ENCODE data around the gene FBLN7.
"Not testable (repeated sequence)": the region's sequence is repeated elsewhere in the genome, so short reads cannot be mapped to it uniquely, and the experiment has no call there.

FBLN7 gene, protein sequence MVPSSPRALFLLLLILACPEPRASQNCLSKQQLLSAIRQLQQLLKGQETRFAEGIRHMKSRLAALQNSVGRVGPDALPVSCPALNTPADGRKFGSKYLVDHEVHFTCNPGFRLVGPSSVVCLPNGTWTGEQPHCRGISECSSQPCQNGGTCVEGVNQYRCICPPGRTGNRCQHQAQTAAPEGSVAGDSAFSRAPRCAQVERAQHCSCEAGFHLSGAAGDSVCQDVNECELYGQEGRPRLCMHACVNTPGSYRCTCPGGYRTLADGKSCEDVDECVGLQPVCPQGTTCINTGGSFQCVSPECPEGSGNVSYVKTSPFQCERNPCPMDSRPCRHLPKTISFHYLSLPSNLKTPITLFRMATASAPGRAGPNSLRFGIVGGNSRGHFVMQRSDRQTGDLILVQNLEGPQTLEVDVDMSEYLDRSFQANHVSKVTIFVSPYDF

DNA sequence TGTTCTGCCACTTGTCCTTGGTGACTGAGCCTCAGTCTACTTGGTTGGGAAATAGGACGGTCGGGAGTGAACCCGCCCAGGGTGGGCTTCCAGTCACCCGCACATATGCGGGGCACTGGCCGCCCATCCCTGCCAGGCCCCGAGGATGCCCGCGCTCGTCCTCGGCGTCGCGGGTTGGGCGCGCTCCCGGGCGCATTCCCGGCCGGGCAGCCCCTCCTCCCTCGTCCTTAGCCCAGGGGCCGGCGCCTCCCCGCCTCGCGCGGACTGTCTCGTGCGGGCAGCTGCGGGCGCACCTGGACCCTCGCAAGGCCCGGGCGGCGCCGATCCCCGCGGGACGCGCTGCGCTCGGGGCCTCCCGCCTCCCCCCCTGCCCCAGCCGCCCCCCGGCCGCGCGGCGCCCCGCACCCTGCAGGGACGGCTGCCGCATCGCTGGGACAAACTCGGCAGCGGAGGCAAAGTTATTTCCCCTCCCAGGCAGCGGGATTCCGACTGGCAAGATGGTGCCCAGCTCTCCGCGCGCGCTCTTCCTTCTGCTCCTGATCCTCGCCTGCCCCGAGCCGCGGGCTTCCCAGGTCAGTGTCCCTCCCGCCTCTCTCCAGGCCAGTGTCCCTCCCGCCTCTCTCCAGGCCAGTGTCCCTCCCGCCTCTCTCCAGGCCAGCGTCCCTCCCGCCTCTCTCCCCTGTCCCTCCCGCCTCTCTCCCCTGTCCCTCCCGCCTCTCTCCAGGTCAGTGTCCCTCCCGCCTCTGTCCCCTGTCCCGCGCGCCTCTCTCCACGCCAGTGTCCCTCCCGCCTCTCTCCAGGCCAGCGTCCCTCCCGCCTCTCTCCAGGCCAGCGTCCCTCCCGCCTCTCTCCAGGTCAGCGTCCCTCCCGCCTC lies at the start of gene FBLN7:
Gene FBLN7, plus strand, starts transcription at position 227 of the 874 bp plus-strand sequence. Its CDS starts 271 bp downstream, at position 498.
- intact Hi-C loops (cut with DNase I): no loop called here
- DNase-seq: peak in 1 of 42 donors; percentile 41

DNA sequence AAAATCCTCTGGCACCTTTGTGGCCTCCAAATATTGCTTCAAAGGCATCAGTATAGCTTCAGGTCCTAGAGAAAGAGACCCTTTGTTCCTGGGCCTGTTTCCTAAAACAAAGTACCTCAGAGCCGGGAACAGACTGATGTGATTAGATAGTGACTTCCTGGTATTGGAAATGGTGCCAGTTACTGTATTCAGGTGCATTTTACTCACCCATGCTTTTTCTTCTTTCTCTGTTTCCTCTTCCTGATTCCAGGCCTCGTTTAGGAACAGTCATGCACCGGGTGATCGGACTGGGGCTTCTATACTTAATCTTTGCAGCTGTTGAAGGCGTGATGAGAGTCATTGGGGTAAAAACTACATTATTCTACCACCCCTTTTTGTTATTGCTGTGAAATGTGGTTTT lies 48.8 kb upstream of the FBLN7 start:
- intact Hi-C loops (cut with DNase I): no loop called here
- DNase-seq: no peak

DNA sequence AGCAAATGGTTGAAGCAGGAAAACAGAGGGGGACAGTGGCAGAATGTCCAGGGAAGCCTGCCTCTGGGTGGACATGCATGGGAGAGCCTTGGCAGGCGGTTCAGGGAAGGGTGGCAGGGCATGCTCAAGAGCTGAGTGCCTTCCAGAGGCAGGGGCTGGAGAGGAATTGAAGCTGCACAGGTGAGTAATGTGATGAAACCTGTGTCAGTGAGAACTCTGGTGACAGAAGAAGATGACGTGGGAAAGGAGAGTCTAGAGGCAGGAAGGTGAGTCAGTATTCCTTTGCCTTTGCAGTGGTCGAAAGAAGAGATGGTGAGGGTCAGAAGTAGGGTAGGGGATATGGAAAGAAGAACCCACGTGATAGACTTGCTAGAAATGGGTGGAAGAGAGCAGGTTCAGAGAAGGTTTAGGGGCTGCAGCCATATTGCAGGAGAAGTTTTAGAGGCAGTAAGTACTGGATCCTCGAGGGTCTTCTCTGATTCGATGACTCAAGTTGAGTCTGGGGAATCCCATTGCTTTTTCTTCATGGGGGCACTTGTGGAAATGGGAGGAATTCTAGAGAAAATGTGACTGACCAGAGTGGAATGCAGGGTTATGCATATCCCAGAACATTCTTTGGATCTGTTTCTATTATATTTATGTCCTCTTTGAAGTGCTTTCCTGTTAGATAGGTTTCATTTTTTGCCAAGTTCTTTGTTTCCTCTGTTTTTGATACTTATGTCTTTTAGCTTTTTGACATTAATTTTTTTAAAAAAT lies 45.7 kb upstream of the FBLN7 start:
- DNase-seq: no peak
- intact Hi-C loops (cut with DNase I): no loop called here

DNA sequence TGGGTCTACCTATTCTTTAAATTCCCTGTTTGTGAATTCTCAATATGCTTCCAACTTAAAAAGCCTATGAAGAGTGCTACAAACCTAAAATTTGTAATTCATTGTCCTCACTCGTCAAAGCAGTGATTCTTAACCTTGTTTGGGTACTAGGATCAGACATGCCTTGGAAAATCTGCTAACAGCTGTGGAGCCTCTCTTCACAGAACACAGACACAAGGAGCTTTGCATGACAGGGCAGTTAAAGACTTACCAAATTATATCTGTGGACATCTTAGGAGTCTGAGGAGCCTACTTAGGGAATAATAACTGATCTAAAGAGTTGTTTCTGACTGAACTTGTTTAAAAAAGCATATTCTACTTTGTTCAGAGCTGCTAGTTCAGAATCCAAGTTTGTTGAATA lies 45.0 kb upstream of the FBLN7 start:
- intact Hi-C loops (cut with DNase I): no loop called here
- DNase-seq: no peak

DNA sequence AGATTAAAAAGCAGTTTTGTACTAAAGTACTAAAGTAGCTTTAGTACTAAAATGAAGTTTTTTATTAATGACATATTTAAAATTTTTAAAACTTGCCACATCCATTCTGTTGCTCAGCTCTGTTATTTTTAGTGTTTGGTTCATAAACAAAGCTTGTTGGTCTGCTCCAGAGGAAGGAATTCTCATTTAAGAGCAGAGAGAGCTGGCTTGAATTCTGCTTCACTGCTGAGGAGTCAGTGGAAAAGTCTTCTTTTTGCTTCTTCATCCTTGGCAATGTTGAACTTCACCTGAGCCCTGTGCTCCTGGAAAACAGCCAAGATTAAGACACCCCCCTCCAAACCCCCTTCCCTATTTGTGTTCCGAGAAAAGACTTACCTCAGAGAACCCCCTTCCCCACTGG lies 42.5 kb upstream of the FBLN7 start:
- no peak for DNase-seq
- intact Hi-C loops (cut with DNase I): no loop called here

DNA sequence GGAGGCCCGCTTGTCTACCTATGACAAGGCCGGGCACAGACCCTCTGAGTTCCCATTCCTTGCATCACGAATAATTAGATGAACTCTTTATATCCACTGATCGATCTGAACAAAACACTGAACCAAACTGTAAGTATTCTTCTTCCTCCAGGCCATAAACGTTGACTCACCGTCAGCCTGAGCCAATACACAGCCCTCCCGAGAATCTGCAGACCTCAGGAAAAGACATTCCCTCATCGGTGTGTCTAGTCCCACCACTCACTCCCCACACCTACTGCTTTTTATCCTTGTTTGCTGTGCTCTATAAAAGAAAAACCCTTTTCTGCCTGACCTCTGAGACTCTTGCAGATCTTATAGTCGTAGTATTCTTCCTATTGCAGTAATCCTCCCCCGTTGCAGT lies 42.1 kb upstream of the FBLN7 start:
- DNase-seq: no peak
- intact Hi-C loops (cut with DNase I): no loop called here

DNA sequence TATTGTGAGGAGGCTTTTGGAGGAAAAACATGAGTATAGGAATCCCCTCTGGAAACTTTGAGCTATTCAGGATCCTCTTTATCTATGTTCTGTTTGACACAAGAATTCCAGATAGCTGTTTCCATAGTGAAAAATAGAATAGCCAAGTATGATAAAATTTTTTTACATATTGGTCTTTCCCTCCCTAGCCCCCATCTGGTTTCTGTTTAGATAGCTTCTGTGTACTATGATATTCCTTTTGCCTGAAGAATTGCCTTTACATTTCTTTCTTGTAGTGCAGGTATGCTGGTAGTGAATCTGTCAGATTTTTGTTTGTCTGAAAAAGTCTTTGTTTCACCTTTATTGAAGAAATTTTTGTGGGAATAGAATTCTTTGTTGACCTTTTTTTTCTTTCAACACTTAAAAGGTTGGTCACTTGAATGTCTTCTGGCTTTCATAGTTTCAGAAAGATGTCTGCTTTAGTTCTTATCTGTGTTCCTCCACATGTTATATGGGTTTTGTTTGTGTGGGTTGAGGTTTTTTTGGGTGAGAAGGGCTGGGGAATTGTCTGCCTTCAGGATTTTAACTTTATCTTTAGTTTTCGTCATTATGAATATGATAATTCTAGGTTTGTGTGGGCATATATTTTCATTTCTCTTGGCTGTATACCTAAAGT lies 29.9 kb upstream of the FBLN7 start:
- intact Hi-C loops (cut with DNase I): no loop called here
- no peak for DNase-seq

DNA sequence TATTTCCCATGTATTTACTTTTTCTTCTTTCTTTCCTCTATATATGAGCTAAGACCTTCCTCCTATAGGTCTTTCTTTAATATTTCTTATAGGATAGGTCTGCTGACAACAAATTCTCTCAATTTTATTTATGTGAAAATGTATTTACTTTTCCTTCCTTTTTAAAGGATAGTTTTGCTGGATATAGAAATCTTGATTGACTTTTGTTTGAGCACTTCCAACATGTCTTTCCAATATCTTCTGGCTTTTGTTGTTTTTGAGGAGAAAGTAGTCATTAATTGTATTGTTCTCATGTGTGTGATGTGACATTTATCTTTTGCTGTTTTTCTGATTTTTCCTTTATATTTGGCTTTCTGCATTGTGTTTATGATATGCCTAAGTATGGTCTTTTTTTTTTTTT lies 28.9 kb upstream of the FBLN7 start:
- intact Hi-C loops (cut with DNase I): no loop called here
- DNase-seq: no peak

DNA sequence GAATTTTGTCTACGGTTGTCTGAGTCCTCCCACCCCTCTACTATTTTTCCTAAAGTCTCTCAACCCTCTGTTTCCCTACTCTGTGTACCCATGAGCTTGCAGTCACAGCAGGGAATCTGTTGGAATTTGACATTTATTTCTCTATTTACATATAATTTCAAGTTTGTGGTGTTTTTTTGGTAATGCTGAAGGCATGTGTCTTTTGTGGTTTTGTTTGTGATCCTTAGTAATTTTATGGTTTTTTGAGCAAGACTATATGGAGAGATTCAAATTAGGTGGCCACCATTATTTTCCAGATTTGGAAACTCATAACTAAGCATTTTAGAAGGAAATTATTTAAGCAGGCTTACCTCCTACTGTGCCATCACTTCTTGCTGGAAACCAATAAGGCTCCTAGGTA lies 27.2 kb upstream of the FBLN7 start:
- intact Hi-C loops (cut with DNase I): no loop called here
- DNase-seq: no peak

DNA sequence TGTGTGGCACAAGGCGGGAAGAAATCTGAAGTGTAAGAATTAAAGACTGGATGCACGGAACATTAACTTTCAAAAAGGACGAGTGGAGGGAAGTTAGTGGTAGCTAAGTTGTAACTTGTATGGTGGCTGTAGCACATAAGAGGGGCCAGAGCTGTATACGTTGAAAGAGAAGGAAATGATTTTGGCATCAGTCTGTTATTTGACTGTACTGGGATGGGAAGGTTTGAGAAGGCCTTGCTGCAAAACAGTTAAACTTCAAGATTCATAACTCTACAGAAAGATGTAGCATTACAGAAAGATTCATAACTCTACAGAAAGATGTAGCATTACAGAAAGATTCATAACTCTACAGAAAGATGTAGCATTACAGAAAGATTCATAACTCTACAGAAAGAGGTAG lies 24.8 kb upstream of the FBLN7 start:
- intact Hi-C loops (cut with DNase I); DNase-seq: not testable (repeated sequence)

DNA sequence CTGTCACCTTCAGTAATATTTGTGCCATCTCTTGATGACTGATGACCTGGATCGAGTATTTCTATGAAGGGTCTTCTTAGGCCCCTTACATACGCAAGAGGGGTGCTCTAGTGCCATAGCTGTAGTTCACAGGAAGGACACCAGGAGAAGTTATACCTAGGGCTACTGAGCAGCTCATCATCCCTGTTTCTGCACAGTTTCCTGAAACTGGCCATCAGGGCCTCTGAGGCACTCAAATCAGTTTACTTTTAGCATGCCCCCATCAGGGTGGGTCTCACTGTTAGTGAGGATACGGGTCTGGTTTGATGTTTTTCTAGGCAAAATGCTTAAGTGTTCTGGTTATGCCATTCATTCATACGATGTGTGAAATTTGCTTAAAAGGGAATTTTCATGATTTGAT lies 20.0 kb upstream of the FBLN7 start:
- DNase-seq: no peak
- intact Hi-C loops (cut with DNase I): no loop called here

DNA sequence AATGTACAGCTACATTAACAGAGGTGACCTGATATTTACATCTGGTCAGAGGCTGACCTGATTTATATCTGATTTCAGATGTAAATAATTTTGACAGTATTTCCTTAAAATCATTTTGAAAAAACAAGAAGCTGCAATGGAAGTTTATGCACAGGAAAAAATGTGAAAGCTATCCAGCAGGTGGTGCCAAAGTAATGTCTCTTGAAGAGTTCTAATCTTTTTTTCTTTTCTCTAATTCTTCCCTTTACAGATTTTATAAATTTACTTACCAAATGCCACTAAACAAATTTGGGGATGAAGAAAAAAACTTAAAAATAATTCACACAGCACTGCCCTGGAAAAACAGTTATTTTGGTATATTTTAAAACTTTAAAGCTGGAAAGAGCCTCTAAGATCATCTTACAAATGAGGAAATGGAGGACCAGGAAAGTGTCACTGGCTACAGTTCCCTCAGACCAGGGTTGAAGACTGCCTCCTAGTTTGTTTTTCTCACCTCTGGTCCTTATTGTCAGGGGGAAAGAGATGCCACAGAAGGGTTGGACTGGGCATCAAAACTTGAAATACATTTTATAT lies 16.4 kb upstream of the FBLN7 start:
- intact Hi-C loops (cut with DNase I): no loop called here
- DNase-seq: peak in 17 of 42 donors; percentile 15 to 72 (median 47)

DNA sequence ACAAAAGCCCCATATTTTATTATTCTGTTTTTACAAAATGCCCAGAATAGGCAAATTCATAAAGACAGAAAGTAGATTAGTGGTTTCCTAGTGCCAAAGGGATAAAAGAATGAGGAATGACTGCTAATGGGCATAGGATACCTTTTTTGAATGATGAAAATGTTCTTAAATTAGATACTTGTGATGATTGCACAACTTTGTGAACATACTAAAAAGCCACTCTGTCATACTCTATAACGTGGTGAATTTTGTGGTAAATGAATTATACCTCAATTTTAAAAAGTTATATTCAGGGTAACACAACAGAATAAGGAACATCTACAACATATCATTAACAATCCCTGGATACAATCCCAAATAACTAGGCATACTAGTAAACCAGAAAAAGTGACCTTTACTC lies 9.1 kb upstream of the FBLN7 start:
- DNase-seq: no peak
- intact Hi-C loops (cut with DNase I): no loop called here

DNA sequence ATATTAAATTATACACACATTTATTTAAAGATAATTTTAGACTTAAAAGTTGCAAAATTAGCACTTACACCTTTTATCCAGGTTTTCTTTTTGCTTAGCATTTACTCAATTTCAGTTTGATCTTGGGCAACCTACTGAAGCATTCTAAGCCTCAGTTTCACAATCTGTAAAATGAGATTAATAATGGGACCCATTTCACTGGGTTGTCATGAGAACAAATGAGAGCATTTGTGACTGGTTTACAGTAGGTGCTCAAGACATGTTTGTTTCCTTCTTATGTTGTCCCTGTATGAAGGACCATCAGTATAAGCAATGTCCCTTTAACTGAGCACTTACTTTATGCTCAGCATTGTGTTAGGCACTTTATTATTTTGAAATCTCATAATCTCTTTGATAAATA lies 4.8 kb upstream of the FBLN7 start:
- DNase-seq: no peak
- intact Hi-C loops (cut with DNase I): no loop called here

DNA sequence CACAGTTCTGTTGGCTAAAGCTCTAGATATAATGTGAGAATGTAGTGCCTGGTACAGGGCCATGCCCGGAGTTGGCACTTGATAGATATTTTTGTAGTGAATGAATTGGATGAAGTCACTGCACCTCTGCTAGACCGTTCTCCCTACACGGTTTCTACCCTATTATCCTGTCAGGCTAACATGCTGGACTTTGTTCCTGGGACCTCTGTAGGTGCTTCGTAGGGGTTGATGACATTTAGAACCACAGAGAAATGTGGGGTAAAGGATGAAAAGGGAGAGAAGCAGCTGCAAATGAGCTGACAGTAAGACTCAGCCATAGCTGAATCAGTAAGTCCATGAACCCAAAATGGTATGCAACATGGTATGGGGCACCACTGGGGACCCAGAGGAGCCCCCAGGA lies 4.1 kb upstream of the FBLN7 start:
- DNase-seq: no peak
- intact Hi-C loops (cut with DNase I): no loop called here

DNA sequence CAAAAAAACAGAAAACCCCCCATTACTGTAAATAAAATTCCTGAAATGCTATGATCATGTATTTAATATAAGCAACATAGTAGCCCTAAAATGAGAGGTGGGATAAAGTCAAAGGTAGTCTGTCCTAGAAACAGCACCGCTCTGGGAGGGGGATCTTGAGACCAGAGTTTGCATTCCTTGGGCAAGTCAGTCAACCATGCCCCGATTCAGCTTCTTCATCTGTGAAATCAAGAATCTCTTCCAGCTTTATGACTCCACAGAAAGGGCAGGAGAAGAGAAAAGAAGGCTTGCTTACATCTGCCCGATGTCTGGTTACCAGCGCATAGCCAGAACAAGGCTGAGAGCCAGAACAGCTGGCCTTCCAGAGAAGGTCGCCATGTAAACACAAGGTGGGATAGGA lies 2.1 kb upstream of the FBLN7 start:
- no peak for DNase-seq
- intact Hi-C loops (cut with DNase I): no loop called here

DNA sequence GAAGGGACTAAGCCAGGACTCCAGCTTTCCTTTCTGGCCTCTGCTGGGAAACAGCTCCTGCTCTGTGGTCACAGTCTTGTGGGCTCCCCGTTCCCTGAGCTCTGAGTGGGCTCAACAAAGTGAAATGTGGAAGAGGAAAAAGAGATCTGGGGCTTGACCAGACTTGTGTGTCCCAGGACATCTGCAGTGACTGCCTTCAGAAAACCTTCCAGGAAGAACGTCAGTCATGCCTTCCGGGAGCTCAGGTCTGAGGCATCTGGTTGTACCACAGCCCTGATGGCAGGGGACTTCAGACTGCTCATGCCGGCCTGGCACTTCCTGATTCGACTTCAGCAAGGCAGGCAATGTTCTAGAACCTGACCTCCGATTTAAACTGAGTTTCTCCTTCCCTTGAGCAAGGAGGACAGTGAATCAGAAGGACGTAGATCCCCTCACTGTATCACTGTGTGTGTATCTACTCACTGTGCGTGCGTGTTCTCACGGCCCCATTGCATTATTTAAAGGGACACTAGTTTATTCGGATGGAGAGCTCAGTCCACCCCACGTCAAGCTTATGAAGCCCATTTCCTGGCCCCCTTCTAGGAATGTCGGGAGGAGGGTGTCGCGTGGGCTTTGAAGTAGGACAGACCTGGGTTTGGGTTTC lies 548 bp upstream of the FBLN7 start:
- peak in 1 of 42 donors; percentile 30 for DNase-seq
- intact Hi-C loops (cut with DNase I): no loop called here

DNA sequence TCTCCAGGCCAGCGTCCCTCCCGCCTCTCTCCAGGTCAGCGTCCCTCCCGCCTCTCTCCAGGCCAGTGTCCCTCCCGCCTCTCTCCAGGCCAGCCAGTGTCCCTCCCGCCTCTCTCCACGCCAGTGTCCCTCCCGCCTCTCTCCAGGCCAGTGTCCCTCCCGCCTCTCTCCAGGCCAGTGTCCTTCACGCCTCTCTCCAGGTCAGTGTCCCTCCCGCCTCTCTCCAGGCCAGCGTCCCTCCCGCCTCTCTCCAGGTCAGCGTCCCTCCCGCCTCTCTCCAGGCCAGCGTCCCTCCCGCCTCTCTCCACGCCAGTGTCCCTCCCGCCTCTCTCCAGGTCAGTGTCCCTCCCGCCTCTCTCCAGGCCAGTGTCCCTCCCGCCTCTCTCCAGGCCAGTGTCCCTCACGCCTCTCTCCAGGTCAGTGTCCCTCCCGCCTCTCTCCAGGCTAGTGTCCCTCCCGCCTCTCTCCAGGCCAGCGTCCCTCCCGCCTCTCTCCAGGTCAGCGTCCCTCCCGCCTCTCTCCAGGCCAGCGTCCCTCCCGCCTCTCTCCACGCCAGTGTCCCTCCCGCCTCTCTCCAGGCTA lies 939 bp downstream of the FBLN7 start:
- DNase-seq; intact Hi-C loops (cut with DNase I): not testable (repeated sequence)
